Stimulated activated naive CD4-positive, alpha-beta T cell treated with Interleukin-2 at 50 U/mL for 16 hours (primary cell): ENCODE results near the gene EVC.

Source experiments
- DNase-seq: peaks from one replicate; lab custom pipeline; 2025; lab: John Stamatoyannopoulos, UW

Gene EVC

GRCh38 chr4:5710961-5711478 lies at the start of gene EVC:
Gene EVC (plus strand): TSS chr4:5711201. CDS start chr4:5711381, 180 bp downstream.
- DNase-seq = peak; percentile 18

DNA sequence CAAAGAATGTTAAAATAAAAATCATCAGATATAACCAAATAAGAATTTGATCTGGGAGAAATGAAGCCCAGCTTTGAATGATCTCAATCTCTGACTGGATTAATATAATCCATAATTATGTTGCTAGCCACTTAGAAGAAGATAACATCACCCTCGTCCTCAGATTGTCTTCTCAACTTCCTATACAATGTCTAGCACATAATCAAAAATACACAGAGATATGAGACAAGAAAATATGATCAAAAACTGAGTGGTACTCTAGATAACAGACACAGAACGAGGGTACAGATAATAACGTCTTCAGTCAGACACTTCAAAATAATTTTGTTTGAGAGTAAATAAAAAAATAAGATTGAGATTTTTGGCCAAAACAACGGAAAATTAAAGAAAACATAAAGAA lies 49.8 kb upstream of the EVC start:
- no peak for DNase-seq

- DNase-seq = no peak
These were observed 48.4 kb upstream of the EVC start for GRCh38 chr4:5662555-5662954.

GRCh38 chr4:5664778-5665177 lies 46.2 kb upstream of the EVC start:
- DNase-seq = no peak

- DNase-seq = no peak
These were observed 44.3 kb upstream of the EVC start for GRCh38 chr4:5666741-5667140.

GRCh38 chr4:5676763-5677162 lies 34.2 kb upstream of the EVC start:
- no peak for DNase-seq

- DNase-seq = no peak
These were observed 32.0 kb upstream of the EVC start for GRCh38 chr4:5678977-5679376.

- DNase-seq = no peak
These were observed 27.4 kb upstream of the EVC start for GRCh38 chr4:5683566-5683965.

DNA sequence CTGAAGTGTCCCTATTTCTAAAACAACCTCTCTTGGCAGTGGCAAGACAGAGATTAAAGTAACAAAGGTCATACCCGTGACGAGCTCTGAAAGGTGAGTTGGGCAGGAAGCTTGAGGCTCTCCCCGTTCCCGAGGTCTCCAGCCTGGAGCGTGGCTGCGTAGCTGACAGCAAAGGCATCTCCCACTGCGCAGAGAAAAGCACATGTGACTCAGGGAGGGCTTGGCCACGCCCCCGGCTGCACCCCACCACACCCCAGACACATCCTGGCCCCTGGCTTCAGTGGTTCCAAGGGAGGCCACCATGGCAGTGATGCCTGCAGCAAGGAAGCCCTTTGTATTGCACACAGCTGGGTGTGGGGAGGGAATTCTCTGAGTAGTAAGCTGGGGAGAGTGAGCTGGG lies 25.7 kb upstream of the EVC start:
- no peak for DNase-seq

DNA sequence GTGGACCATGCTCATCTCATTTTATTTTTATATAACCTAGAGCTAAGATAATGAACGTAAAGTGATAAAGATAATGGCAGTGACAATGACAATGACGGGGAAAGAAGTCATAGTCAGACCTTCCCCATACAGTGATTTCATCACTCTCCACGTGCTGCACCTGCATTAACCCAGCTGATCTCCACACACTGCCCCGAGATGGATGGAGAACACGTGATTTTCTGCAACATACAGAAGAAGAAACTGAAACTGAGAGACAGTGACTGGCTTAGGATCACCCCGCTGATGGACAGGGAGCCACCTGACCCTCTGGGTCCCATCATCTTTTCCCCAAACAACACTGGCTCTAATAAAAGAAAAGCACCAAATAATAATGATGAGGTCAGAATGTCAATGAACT lies 24.7 kb upstream of the EVC start:
- DNase-seq = no peak

- no peak for DNase-seq
These were observed 21.9 kb upstream of the EVC start for GRCh38 chr4:5689065-5689464.

DNA sequence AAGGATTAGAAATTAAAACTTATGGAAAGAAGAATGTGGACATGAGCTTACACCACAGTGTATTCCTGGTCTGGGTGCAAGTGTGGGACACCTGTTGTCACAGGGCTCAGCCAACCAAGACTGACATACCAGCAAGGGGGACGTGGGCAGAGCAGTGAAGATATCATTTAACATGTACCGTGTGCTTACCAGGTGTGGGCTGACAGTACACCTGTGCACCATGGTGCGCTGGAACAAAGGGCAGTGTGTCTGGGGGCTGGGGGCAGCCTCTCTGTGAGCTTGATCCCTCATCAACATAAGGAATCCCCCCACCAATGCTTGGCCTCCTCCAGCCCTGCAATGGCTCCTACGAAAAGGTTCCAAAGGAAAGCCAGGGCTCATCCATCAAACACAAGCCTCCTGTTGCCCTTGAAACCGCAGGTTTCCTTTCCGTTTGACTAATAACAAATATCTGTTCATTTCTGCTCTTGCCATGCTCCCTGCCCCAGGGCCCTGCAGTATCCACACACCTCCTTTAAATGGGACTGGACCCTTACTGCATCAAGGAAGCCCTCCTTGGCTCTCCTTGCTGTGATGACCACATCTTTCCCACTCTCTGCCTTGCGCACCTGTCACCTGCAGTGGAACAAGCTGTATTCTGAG lies 19.4 kb upstream of the EVC start:
- DNase-seq = no peak

GRCh38 chr4:5693871-5694270 lies 17.1 kb upstream of the EVC start:
- DNase-seq = no peak

GRCh38 chr4:5696341-5696740 lies 14.7 kb upstream of the EVC start:
- no peak for DNase-seq

DNA sequence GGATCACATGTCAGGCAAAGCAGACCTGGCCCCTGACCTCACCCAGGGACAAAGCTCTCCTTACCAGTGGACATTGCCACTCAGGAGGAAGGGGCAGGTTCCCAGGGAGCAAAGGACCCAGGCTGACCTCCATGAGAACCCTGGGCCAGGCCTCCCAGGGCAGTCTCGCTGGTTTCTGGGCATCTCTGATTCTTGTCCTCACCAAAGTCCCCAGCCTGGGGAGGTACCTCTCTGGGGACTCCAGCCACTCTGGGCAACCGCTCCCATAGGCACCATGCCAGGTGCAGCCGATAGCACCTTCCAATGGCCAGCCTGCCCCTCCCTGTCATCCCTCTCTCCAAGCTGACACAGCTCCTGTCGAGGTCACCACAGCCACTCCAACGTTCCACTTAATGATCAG lies 10.5 kb upstream of the EVC start:
- DNase-seq = no peak

DNA sequence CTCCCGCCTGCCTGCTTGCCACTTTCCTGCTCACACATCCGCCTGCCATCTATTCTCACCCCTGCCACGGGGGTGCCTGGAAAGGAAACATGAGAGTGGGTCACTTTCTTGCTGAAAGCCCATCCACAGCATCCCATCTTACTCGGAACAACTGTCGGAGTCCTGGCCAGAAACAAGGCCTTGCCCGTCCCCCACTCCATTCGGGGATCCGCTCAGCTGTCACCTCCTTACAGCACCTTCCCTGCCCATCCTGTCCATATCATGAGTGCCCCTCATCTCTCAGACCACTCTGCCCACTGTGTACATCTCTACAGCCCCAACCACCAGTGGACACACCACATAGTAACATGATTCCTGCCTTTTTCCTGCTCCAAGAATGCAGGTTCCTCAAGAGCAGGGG lies 9.0 kb upstream of the EVC start:
- no peak for DNase-seq

- no peak for DNase-seq
These were observed 7.2 kb upstream of the EVC start for GRCh38 chr4:5703831-5704230.

DNA sequence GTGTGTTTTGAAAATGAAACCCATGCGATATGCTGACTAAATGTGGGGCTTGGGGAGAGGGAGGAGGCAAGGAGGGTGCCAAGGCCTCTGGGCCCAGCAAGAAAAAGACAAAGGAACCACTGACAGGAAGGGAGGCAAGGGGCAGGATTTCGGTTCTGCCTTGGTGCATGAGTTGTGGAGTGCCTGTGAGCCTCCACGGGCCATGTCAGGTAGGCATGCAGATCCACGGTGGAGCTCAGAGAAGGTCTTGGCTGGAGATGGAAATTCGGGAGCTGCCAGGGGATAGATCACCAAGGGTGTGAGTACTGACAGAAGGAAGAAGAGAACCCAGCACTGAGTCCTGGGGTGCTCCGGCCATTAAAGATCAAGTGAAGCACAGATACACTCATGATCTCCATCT lies 6.7 kb upstream of the EVC start:
- no peak for DNase-seq

GRCh38 chr4:5705647-5706320 lies 5.2 kb upstream of the EVC start:
- no peak for DNase-seq

DNA sequence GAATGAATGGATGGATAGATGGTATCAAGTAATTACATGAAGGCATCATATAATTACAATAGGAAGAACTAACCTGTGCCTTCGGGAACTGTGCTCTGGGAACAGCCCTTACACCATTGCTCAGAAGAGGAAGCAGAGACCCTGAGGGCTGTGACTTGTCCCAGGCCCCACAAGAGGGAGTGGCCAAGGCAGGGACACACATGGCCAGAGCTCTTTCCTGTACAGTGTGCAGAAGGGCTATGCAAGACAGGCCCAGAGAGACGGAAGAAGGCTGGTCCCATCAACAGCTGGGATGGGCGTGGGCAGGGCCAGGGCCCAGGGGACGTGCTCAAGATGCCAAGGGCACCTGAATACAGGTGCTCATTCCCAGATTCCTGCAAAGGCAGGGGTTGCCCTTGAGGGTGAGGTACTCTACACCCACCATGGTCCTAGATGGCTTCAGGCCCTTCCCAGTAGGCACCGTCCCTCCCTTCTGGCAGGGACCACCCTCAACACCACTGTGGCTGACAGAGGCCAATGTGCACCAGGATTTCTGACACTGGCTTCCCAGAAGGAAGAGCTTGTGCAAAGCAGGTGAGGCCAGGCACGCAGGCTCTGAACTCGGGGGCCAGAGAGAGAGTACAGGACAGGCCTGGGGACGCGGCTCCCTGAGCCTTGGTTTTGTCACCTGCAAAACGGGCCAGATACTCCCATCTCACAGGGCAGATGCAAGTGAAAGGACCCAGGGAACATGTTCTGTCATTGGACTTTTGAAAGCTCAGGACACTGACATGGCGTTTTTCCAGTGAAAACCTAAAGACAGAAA lies 4.3 kb upstream of the EVC start:
- DNase-seq = no peak

DNA sequence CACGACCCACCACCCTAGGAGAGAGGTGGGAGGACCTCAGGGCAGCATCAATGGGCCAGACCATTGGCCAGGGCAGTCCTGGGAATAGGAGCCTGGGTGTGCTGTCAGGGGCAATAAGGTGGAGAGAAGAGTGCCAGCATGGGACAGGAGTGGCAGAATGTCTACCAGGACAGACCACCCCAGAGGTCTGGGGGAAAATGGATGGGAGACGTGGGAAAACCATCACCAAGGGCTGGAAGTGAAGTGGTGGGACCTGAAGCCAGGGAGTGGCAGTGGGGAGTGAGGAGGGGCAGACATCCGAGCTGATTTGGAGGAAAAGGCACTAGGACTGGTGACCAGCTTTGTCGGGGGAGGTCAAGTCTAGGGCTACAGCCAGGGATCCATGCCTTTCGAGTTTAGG lies 3.6 kb upstream of the EVC start:
- no peak for DNase-seq

GRCh38 chr4:5707778-5708448 lies 3.1 kb upstream of the EVC start:
- no peak for DNase-seq
